Stimulated activated CD4-positive, alpha-beta T cell treated with anti-CD3 and anti-CD28 coated beads, TNF-alpha, amount 100 ng/mL, for 48 hours (primary cell): Measurements from ENCODE around the gene SNAPIN.

Source experiments
- DNase-seq, 3 donors: peaks; one replicate each; pipeline ENCODE4 v3.0.0-alpha.2; 2020; ENCODE audit warnings: low read depth in 3 of 3

Gene SNAPIN

DNA sequence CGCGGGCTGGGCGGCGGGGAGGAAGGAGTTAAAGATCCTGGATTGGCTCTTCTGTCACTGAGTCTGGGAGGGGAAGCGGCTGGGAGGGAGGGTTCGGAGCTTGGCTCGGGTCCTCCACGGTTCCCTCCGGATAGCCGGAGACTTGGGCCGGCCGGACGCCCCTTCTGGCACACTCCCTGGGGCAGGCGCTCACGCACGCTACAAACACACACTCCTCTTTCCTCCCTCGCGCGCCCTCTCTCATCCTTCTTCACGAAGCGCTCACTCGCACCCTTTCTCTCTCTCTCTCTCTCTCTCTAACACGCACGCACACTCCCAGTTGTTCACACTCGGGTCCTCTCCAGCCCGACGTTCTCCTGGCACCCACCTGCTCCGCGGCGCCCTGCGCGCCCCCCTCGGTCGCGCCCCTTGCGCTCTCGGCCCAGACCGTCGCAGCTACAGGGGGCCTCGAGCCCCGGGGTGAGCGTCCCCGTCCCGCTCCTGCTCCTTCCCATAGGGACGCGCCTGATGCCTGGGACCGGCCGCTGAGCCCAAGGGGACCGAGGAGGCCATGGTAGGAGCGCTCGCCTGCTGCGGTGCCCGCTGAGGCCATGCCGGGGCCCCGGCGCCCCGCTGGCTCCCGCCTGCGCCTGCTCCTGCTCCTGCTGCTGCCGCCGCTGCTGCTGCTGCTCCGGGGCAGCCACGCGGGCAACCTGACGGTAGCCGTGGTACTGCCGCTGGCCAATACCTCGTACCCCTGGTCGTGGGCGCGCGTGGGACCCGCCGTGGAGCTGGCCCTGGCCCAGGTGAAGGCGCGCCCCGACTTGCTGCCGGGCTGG is 20.2 kb downstream of the SNAPIN start, which contains the start of gene NPR1:
Gene NPR1, plus strand, starts transcription at position 170 of the 818 bp plus-strand sequence. Its CDS starts 421 bp downstream, at position 591.
- DNase-seq, result no peak

DNA sequence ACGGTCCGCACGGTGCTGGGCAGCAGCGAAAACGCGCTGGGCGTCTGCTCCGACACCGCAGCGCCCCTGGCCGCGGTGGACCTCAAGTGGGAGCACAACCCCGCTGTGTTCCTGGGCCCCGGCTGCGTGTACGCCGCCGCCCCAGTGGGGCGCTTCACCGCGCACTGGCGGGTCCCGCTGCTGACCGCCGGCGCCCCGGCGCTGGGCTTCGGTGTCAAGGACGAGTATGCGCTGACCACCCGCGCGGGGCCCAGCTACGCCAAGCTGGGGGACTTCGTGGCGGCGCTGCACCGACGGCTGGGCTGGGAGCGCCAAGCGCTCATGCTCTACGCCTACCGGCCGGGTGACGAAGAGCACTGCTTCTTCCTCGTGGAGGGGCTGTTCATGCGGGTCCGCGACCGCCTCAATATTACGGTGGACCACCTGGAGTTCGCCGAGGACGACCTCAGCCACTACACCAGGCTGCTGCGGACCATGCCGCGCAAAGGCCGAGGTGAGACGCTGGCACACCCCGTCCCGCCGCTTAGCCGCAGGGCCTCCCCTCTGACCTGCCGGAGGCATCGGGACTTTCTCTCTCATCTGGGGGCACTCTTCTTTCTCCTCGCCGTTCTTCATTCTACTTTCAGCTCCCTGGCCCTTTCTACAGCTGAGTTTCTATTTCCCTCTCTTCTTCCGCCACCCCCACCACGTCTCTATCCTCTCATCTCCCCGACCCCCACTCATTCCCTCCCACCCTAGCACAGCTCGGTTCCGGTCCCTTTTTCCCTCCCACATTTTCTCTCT is 21.0 kb downstream of the SNAPIN start:
- no peak for DNase-seq

DNA sequence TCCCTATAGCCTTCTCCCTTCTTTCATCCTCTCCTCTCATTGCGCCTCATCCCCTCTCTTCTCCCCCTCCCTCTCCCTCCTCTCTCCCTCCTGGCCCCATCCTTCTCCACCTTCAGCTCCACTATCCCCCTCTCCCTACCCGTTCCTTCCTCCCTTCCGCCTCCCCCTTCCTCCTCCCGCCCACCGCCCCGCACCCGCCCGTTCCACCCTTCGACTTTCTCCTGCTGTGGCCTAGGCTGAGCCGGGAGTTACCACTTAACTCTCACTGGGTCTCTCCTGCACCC is 21.6 kb downstream of the SNAPIN start:
- DNase-seq, result no peak

DNA sequence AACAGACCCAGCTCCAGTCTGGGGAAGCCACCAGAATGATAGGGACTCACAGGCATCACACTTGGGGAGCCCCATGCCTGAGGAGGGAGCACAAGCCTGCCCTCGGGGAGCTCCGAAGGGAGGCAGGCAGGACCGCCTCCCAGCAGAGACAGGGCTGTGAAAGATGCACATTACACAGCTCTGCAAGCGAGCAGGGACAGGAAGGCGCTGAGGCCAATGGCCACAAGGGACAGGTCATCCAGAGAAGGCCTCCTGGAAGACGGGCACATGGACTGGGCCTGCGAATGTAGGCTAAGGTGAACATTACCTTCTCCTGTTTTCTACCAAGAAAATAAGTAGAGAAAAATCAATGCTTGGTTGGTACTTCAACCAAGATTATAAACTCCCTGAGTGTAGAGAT is 24.2 kb downstream of the SNAPIN start:
- DNase-seq, result no peak

DNA sequence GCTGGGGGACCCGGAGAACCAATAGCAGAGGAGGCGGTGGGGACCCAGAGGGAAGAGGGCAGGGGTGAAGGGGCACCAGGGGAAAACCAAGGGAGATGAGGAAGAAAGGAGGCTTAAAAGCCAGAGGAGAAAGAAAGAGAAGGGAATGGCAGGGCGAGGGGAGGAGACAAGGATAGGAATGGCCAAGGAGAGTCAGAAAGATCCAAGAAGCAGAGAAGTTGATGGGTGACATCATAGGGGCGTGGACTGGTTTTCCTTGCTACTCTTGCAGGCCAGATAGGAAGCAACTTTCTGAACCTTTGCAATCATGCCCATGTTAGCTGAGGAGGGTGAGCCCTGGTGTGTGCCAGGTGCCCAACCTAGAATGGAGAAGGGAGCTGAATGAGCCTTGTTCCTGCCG is 25.4 kb downstream of the SNAPIN start:
- DNase-seq, result no peak

DNA sequence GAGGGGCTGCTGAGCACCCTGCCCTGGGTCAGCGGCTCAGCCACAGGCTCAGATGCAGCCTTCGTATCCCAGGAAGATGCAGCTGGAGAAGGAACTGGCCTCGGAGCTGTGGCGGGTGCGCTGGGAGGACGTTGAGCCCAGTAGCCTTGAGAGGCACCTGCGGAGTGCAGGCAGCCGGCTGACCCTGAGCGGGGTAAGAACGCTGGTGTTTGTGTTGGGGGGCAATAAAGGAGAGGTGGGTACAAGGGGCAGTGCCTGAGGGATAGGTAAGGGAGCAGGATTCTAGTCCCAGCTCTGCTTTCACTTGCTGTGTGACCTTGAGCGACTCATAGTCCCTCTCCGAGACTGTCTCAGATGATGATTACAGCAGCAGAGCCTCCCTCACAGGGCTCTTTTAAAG is 26.4 kb downstream of the SNAPIN start:
- no peak for DNase-seq

DNA sequence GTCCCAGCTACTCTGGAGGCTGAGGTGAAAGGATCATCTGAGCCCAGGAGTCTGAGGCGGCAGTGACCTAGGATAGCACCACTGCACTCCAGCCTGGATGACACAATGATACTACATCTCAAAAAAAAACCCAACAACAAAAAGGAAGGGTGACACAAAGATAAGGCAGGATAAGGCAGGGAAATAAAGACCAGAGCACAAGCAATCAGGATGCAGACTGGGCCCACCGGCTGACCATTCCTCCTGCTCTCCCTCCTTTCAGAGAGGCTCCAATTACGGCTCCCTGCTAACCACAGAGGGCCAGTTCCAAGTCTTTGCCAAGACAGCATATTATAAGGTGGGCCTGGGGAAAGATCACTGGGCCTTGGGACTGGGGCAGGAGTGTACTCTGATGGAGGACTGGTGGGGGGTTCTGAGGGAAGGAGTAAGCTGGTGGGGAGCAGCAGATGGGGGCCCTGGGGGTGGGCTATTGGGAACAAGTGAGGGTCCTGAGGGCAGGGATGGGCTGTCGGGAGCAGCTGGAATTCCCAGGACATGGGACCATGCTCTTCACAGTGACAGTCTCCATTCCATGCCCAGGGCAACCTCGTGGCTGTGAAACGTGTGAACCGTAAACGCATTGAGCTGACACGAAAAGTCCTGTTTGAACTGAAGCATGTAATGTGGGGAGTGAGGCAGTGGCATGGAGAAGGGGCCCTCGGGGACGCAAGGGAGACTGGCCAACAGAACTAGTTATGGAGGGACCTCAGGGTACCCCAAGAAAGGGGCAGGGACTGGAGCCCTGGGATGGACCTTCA is 27.2 kb downstream of the SNAPIN start:
- no peak for DNase-seq

DNA sequence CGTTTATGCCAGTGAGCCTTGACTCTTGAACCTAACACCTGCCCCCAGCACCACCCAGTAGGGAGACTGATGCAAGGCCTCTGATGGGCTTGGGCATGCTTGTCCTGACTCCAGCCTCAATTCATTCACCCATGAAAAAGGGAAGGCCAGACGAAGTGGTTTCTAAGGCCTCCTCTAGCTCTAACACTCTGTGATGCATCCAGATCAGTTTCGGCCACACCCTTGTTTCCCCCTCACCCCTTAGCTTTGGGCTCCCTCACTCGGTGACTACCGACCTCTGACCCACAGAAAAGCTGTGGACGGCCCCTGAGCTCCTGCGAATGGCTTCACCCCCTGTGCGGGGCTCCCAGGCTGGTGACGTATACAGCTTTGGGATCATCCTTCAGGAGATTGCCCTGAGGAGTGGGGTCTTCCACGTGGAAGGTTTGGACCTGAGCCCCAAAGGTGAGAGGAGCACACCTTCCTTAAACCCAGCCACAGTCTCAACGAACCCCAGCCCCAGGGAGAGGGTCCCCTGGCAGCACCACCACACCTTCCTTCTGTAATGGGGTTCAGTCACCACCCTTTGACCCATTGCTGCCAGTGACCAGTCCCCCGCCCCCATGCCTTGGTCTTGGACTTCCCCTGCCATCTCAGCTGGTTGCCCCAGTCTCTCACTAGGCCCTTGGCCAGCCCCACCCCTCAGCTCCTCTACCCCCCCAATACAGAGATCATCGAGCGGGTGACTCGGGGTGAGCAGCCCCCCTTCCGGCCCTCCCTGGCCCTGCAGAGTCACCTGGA is 29.0 kb downstream of the SNAPIN start:
- no peak for DNase-seq

DNA sequence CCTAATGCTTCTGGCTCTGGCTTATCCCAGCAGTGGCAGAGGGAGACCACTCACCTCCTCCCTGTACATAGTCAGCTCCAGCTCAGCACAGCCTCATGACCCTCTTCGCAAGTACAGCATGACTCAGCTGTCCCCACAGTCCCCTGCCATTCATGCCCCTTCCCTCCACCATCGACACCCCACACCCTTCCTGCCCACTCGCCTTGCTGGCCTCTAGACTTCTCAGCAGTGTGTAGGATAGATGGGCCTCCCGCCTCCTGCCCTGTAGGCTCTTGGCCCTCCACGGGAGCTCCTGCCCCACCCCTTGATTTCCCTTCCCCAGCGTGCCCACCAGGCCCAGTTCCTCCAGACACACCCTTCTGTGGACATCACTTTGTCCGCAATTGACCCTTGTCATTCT is 29.8 kb downstream of the SNAPIN start:
- no peak for DNase-seq

DNA sequence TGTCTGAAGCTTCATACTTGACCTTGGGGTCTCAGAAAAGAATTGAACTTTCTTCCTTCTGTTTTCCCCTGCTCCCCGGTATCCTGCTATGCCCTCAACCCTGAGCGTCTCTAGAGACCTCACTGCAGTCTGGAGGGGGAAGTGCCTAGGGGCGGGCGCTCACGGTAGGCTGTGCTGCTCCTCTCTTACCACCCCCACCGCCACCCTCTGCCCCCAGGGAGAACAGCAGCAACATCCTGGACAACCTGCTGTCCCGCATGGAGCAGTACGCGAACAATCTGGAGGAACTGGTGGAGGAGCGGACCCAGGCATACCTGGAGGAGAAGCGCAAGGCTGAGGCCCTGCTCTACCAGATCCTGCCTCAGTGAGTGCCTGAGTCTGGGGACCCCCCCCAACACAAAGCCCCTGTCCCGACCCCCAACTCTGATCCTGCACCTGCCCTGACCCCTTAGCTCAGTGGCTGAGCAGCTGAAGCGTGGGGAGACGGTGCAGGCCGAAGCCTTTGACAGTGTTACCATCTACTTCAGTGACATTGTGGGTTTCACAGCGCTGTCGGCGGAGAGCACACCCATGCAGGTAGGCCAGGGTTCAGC is 30.3 kb downstream of the SNAPIN start:
- DNase-seq, result no peak

DNA sequence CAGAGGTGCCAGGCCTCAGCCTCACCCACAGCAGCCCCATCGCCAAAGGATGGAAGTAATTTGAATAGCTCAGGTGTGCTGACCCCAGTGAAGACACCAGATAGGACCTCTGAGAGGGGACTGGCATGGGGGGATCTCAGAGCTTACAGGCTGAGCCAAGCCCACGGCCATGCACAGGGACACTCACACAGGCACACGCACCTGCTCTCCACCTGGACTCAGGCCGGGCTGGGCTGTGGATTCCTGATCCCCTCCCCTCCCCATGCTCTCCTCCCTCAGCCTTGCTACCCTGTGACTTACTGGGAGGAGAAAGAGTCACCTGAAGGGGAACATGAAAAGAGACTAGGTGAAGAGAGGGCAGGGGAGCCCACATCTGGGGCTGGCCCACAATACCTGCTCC is 35.0 kb downstream of the SNAPIN start:
- no peak for DNase-seq

DNA sequence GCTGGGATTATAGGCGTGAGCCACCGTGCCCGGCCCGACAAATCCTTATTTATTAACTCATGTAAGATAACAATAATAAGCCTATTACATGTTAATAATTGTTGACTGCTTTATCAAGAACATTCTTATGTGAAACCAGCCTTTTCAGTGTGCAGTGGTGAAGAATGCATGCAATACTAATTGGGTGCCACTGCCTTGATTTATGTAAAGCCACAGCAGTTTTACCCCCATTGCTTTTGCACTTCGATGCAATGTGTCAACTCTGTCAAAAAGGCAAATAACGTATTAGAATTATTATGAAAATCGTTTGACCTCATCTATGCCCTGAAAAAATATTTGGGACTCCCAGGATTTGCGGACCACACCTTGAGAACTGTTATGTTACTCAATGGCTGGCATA is 38.2 kb downstream of the SNAPIN start:
- no peak for DNase-seq

DNA sequence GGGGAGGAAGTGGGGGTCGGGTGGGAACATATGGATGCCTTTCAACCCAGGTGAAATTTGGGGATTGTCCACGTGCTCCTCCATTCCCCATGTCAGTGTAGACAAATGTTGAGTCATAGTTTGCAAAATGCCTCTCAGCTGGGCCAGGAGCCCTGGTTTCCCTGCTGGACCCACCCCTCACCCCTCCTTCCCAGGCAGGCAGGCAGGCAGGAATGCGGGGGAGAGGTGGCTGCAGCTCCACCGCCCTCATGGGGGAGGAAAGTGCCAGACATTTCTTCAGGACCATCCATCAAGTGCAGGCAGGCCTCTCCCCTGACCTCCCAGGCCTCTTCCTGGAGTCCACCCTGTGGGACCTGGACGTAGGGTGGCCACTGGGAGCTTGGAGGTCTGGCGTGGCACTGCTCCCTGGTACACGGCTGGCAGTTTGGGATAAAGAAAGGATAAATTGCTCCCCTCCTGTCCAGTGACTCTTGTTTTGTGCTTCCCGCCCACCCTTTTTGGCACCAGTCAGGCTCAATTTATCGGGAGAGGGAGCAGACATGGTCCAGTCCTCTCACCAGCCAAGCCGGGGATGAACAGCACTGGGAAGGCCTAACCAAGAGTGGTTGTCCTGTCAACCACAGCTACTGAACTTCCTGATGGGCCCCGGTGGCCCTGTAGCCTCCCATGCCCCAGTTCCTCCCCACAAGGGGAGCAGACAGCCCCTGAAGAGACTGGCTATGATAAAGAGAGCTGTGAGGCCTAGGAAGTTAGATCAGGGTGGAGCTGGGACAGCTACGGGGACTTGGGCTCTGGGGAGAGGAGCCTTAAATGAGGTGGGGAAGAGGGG is 38.9 kb downstream of the SNAPIN start:
- DNase-seq, result no peak

DNA sequence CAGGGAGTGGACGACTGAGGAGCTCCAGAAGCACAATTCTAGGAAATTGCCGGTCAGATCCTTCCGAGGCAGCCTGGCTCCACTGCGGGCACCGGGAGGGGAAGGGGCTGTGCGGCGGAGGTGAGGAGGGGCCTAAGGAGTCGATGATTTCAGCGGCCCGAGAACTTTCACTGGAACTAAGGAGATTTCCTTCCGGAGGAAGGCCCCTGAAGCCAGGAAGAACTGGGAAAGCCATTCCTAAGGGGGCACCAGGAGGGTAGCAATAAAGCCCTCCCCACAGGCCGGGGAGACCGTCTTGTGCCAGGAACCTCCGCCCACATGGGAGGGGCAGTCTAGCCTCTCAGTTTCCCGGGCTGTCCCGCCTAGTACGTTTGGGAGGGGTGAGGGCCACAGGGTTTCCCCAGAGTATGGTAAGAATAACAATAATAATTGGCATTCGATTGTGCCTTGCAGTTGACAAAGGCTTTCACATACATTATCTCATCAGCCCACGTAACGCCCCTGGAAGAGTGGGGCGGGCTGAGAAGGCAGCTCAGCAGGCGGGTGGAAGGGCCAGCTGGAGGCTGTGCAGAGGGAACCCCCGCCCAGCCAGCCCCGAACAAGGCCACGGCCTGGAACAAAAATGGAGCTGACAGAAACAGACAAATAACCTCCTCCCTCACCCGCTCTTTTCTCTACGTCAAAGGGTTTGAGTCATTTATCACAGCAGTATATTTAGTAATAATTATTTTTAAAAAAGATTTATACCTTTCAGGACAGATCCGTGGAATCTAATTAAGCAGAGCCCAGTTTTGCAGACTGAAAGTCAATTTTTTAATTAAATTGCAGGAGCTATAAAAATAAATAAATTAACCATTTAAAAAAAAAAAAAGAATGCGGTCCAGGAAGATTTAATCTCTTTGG is 39.8 kb downstream of the SNAPIN start:
- DNase-seq, result no peak

DNA sequence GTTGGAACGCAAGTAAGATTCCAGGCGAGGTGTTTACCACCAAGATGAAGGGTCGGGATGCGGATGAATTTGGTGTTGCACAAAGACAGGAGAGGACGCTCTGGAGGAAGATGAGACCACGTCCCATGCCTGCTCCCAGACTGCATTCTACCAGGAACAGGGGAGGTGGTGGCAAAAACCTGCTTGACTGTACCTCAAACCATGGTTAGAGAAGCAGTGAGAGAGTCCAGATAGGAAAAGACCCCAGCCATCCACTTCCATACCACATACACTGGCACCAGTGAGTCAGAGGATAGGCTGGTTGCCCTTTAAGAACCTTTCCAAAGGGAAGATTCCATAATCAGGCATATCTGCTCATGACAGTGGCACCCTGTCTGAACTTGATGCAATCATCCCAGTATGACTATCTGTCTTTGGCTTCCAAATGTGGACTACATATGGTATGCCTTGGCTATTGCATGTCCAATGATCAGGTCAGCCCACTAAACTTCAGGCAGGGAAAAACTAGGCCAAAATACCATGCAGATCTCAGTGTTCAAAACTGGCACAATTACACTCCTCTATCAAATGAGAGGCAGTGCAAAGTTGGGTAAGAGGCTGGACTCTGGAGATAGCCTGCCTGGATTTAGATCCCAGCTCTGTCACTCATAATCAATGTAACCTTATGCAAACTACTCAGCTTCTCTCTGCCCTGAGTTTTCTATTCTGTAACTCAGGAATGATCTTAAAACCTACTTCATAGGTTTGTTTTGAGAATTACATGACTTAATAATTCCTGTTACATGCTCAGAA is 40.6 kb downstream of the SNAPIN start:
- no peak for DNase-seq

DNA sequence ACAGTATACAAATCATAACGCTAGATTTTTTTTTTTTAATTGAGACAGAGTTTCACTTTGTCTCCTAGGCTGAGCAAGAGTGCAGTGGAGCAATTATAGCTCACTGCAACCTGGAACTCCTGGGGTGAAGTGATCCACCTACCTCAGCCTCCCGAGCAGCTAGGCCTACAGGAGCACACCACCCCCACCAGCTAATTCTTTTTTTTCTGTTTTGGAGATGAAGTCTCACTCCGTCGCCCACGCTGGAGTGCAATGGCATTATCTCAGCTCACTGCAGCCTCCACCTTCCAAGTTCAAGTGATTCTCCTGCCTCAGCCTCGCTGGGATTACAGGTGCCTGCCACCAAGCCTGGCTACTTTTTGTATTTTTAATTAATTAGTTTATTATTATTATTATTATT is 41.3 kb downstream of the SNAPIN start:
- no peak for DNase-seq

DNA sequence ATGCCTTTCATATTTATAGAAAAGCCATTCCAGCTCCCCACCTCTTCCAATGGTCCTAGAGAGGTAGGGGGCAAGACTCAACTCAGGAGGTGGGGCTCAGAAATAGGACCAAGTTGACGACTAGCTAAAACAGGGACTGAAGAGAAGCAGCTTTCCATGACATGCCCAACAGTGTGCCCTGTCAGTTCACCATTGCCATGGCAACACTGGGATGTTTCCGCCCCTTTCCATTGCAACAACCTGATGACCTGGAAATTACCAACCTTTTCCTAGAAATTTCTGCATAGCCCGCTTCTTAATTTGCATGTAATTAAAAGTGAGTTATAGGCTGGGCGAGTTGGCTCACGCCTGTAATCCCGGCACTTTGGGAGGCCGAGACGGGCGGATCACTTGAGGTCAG is 47.0 kb downstream of the SNAPIN start:
- no peak for DNase-seq

DNA sequence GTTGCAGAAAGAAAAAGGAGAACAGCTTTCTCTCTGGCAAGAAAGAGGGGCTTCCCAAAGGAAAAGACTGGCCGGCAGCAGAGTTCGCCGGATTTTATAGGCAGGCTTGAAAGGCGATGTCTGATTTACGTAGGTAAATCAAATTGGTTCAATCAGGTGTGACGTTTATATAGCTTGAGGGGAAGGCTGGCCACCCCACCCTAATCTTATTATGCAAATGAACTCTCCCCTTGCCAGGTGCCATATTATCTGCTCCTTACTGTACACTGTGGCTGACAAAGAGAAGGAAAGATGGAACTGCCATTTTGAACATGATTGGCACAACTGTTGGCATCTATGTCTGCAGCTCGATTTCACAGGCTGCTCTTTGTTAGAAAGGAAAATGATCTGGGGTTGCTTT is 52.5 kb downstream of the SNAPIN start:
- no peak for DNase-seq
